GM12872 (cell line): Measurements from ENCODE around the gene AGPAT3.

Experiments used
- TF ChIP-seq, protein P1 (sequence below): IDR thresholded peaks from 3 replicates; pipeline ENCODE4 v1.5.1; 2011; ENCODE audit warnings: low read depth, mild to moderate bottlenecking, low read length, moderate library complexity; ENCODE audit not compliant: insufficient read depth

Gene AGPAT3

DNA sequence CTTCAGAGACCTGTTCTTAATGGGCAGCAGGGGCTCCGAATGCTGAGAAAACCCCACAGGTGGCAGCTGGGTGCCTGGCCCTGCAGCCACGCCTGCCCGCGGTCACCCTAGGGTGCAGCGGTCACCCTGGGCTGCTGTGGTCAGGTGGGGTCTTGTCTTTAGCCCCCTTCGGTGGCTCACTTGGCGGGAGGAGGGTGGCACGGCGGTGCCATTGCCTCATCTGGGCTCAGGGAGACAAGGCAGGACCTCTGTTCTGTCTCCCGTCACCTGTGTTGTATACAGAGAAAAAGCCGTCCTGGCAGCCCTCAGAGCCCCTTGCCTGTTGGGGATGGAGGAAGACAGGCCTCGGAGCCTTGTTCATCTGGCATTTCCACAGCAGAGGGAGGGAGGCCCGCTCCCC is 77.6 kb downstream of the AGPAT3 start:
- TF ChIP-seq, protein P1, sequence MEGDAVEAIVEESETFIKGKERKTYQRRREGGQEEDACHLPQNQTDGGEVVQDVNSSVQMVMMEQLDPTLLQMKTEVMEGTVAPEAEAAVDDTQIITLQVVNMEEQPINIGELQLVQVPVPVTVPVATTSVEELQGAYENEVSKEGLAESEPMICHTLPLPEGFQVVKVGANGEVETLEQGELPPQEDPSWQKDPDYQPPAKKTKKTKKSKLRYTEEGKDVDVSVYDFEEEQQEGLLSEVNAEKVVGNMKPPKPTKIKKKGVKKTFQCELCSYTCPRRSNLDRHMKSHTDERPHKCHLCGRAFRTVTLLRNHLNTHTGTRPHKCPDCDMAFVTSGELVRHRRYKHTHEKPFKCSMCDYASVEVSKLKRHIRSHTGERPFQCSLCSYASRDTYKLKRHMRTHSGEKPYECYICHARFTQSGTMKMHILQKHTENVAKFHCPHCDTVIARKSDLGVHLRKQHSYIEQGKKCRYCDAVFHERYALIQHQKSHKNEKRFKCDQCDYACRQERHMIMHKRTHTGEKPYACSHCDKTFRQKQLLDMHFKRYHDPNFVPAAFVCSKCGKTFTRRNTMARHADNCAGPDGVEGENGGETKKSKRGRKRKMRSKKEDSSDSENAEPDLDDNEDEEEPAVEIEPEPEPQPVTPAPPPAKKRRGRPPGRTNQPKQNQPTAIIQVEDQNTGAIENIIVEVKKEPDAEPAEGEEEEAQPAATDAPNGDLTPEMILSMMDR = no peak

DNA sequence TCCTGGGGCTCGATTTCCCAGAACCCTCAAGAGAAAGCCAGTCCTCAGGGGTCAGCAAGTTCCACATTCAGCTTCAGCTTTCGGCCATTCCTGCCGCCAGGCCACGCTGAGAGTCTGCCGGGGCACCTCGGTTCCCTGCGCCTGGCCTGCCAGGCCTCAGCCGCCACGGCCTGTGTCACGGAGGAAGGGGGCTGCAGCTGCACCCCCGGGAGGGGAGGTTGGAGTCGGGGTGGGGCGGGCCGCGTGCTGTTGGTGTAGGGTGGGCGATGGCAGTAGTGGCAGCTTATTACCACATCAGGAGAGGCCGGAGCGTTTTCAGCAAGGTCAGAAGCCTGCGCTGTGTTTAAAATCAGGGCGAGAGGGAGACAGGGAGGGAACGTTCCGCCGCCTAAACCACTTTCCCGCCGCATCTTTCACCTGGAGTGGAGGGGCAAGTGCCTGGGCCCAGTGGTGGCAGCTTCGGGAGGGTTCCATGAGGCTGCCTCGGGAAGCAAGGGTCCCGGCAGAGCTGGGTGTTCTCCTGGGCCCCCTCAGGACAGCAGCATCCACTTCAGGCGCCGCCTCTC is 78.6 kb downstream of the AGPAT3 start:
- TF ChIP-seq, protein P1 = no peak

DNA sequence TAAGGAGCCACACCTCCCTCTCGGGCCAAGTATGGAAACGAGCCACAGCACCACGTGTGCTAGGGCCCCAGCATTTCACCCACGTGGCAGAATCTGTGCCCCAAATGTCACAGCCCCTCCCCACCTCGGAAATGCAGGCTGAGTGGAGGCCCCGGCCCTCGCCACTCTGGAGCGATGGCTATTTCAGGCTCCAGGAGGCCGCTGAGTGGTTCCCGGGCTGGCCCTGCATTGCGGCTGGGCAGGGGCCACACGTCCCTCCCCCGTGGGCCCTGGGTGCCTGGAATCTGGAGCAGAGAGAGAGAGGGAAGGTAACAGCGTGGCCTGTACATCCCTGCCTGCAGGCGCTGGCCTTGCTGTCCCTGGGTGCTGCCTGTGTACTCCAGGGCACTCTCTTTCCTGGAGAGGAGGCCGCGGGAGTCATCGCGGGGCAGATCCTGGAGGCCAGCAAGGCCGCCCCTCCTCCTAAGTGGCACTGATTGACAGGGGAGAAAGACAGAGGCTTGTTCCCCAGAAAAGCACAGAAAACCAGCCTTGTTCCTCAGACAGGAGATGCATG is 79.1 kb downstream of the AGPAT3 start:
- TF ChIP-seq, protein P1 = no peak

DNA sequence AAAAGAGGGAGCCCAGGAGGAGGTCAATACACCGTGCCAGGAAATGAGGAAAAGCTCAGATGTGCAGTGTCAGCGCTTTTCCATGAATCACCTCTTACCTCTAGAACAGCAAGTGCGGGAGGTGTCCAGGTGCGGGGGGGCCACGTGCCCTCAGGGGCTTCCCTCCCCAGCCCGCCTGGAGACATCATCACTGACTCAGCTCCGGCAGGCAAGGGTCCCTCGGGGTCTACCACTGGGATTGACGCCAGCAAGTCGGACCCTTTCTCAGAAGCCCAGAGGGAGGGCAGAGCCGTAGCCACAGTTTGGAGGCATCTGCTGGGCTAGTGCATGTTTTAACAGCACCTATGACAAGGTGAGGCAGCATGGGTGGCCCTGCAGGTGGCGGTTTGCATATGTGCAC is 79.7 kb downstream of the AGPAT3 start:
- TF ChIP-seq, protein P1 = no peak

DNA sequence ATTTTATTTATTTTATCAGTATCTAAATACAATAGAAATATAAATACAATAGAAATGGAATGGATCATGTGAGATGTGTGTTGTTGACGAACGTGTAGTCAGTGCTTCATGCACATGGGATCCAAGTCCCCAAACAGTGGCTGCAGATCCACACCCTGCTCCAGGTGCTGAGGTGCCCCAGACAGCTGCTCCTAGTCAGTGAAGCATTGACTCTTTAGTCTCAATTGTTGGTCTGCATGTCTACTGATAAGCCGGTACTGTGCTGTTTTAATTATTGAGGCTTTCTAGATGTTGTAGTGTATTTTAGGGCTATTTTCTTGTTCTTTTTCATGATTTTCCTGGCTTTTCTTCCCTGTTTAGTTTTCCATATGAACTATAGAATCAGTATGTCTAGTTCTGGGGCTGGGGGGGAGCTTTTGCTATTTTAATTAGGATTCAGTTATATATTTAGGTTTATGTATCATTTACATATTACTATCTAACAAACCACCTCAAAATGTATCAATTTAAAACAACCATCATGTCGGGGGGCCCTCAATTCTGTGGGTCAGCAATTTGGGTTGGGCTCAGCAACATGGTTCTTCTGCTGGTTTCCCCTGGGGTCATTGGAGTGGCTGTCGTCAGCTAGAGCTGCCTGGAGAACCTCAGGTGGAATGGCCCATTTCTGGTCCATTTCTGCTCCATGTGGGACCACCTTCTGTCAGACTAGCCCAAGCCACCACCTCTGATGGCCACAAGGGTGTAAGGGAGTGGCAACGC is 83.9 kb downstream of the AGPAT3 start:
- TF ChIP-seq, protein P1 = no peak

DNA sequence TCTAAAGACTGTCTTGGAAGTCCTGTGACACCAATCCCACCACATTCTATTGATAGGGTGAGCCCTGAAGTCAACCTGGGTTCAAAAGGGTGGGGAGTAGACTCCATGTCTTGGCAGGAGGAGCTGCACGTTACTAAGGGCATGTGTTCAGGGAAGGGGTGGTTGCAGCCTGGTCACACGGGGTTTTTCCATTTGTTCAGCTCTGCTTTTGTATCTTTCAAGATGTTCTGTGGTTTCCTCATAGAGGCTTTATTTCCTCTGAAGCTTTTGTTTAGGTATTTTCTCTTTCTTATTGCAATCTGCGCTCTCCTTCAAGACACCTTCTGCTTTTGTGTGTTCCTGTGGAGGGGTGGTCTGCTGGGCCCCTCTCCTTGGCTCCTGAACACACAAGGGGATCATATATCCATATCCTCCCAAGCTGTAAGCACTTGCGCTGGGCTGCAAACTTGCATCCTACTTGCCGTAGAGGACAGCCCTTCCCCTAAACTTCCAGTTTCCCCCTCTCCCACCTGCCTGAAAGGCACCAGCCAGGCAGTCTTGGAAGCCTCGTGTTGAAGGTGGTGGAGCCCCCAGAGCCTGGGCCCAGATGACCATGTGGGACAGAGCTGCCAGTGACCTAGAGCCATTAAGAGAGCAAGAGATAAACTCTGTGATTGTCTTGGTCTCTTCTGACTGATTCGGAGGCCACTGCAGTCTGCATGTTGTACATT is 84.6 kb downstream of the AGPAT3 start:
- TF ChIP-seq, protein P1 = no peak

DNA sequence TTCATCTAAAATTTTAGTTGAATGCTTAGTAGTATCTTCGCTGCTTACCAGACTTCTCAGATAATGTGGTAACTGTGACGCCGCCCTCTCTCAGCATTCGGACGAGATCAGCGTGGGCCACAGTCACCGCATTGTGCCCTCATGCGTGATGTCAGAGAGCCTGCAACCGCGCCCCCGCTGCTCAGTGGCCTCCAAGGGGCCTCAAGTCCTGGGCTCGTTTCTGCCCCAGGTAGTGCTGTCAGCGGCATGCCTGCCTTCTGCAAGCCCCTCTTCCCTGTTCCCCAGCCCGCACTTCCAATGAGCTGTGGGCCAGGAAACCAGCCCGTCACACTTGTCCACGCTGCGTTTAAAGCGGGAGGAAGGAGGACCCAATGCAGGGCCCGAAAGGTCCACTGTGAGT is 85.5 kb downstream of the AGPAT3 start:
- TF ChIP-seq, protein P1 = no peak
